ENCODE measurements around the gene INPP5F.
"Not testable (repeated sequence)": the region's sequence is repeated elsewhere in the genome, so short reads cannot be mapped to it uniquely, and the experiment has no call there.

INPP5F gene

DNA sequence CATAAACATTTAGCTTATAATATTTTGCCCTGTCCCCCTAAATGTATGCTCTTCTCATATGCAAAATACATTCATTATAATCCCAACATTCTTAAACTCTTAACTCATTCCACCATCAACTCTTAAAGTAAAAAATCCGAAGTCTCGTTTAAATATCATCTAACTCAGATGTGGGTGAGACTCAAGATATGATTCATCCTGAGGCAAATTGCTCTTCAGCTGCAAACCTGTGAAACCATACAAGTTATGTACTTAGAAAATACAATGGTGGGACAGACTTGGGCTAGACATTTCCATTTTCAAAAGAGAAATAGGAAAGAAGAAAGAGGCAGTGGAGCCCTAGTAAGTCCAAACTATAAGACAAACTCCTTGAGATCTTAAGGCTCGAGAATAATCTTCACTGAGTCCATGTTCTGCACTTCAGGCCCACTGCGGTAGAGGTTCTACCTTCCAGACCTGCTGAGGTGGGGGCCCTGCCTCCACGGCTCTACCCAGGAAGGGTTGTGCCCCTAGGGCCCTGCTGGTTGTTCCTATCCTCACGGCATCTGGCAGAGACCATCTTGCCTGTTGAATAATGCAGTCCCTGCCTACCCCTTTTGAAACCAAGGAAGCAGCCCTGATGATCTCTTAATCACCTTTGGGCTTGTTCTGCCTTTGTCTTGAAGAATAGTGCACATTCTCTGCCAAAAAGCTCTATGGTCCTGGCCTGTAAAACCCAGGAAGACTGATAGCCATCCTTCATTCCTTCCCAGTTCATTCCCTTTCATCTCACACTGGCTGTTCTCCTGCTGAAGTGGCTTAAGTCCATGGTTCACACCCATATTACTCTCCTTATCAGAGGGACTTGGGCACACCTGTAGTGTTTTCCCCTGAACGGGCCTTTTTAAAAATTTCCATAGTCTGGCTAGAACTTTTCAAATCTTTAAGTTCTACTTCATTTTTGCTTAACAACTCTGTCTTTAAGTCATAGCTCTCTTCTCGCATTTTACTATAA is 37.3 kb downstream of the INPP5F start:
- no peak for DNase-seq
- no peak for TF ChIP-seq GATA1 (IDR thresholded peaks at IDR 0.05; ENCODE audit: low read depth, low read length)
- no peak for TF ChIP-seq POLR2A (IDR thresholded peaks at IDR 0.05; ENCODE audit: low read length)

DNA sequence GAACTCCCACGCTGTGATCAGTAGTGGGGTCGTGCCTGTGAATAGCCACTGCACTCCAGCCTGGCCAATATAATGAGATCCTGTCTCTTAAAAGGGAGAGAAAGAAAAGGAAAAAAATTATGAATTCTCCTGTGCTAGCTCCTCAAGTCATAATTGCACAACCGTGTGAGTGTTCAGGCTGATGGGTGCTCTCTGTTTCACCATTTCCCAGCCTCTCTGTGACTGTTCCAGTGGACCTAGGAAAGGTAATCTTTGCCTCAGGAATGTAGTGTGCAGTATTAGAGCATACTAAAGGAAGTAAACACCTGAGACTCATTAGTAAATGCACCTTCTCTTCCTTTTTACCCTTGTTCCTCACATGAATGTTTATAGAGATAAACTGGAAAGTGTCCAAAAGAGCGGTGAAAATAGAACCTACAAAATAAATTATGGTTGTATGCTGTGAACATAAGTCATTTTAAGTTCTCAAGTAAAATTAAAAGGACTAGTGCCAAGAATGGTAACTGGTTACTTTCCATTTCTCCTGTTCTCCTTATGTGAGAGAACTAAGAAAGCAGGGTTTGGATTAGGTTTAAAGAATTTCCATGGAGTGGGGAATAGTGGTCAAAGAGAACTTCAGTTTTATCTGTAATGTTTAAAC is 42.7 kb downstream of the INPP5F start:
- no peak for DNase-seq
- TF ChIP-seq GATA1 (IDR thresholded peaks at IDR 0.05; ENCODE audit: low read depth, low read length) (no peak), POLR2A (IDR thresholded peaks at IDR 0.05; ENCODE audit: low read length) (no peak)

DNA sequence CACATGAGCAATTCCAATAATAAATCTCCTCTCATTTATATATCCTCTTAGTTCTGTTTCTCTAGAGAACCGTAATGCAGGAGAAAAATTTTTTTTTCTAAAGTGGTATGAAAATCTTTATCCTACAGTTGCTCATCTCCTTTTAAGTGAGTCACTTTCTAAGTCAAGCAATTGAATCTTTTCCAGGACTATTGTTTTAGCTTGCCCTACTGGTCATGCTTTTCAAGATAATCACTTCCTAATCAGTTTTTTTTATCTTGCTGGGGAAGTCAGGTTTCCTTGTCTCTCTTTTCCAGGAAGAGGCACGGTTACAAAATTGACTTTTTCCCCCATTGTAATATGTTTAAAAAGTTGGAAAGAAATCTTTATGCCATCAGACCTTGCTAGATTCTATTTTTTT is 44.0 kb downstream of the INPP5F start:
- no peak for DNase-seq
- TF ChIP-seq GATA1 (IDR thresholded peaks at IDR 0.05; ENCODE audit: low read depth, low read length) = no peak
- no peak for TF ChIP-seq POLR2A (IDR thresholded peaks at IDR 0.05; ENCODE audit: low read length)

DNA sequence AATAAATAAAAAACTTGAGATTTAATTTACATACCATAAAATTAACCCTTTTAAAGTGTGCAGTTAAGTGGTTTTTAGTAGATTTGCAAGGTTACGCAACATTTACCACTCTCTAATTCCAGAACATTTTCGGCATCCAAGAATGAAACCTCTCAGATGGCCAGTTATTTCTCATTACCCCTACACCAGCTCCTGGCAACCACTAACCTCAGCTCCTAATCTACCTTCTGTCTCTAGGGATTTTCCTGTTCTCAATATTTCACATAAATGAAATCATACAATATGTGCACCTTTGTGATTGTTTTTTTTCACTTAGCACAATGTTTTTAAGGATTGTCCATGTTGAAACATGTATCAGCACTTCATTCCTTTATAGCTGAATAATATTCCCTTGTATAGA is 45.1 kb downstream of the INPP5F start:
- TF ChIP-seq POLR2A (IDR thresholded peaks at IDR 0.05; ENCODE audit: low read length) (no peak), GATA1 (IDR thresholded peaks at IDR 0.05; ENCODE audit: low read depth, low read length) (no peak)
- no peak for DNase-seq

DNA sequence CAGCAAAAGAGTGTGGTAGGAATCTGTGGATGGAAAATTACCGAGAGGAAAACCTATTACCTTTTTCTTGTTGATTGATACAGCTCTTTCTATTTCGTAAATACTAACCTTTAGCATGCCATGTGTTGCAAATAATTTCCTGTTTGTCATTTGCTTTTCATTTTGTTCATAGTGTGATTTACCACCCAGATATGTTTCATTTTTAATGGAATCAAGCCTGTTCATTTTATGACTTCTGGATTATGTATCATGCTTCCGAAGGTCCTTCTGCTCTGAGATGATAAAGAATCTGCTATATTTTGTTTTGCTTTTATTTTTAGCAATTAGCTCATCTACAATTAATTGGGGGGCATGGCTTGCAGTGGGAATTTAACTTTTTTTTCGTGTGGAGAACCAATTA is 46.5 kb downstream of the INPP5F start:
- DNase-seq = no peak
- TF ChIP-seq GATA1 (IDR thresholded peaks at IDR 0.05; ENCODE audit: low read depth, low read length) (no peak), POLR2A (IDR thresholded peaks at IDR 0.05; ENCODE audit: low read length) (no peak)

DNA sequence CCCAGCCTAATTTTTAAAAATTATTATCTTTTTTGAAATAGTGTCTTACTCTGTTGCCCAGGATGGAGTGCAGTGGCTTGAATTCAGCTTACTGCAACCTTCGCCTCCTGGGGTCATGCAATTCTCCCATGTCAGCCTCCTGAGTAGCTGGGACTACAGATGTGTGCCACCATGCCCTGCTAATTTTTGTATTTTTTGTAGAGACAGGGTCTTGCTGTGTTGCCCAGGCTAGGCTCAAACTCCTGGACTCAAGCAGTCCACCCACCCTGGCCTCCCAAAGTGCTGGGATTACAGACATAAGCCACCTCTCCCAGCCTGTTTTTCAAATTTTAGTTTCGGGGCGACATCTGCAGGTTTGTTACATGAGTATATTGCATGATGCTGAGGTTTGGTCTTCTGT is 47.2 kb downstream of the INPP5F start:
- not testable (repeated sequence) for DNase-seq

DNA sequence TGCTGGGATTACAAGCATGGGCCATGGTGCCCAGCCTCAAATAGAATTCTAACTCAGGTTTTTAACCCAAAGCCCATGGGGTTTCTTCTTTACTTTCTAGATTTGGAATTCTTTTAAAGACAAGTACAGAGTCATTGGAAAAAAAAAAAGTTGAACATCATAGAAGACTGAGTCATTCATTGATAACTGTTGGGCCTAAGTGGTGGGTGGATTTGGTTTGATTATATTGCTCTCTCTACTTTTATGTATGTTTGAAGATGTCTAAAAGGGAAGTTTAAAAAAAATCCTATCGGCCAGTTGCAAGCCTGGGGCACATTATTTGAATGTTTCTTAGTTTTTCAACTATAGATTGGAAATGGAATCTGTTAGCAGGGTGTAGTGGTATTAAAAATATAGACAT is 49.7 kb downstream of the INPP5F start:
- TF ChIP-seq POLR2A (IDR thresholded peaks at IDR 0.05; ENCODE audit: low read length) (no peak), GATA1 (IDR thresholded peaks at IDR 0.05; ENCODE audit: low read depth, low read length) (no peak)
- DNase-seq = no peak

DNA sequence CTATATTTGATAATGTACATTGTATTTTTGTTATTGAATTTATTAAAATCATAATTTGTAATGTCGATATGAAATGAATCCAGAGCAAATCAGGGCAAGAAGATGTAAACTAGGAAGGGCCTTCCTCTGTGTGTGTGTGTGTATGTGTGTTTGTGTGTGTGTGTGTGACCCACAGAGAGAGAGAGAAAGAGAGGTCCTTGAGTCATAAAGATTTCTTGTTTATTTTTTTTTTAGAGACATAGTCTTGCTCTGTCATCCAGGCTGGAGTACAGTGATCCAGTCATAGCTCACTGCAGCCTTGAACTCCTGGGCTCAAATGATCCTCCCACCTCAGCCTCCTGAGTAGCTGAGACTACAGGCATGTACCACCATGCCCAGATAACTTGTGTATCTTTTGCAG is 50.7 kb downstream of the INPP5F start:
- no peak for DNase-seq
- TF ChIP-seq GATA1 (IDR thresholded peaks at IDR 0.05; ENCODE audit: low read depth, low read length) (no peak), POLR2A (IDR thresholded peaks at IDR 0.05; ENCODE audit: low read length) (no peak)

DNA sequence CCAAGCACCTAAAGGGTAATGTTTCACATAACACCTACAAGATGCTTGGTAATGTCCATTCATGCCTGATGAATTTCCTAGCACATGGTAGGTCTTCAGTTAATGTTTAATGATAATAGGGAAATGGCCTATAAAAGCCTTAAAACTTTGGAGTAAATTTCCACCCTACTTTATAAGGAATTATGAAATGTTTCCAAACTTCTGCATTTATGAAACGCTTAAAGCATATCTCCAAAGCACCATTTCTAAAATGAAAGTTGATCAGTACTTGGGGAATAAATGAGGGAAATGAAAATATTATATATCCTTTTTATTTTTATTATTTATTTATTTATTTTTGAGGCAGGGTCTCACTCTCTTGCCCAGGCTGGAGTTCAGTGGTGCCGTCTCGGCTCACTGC is 51.8 kb downstream of the INPP5F start:
- no peak for TF ChIP-seq POLR2A (IDR thresholded peaks at IDR 0.05; ENCODE audit: low read length)
- TF ChIP-seq GATA1 (IDR thresholded peaks at IDR 0.05; ENCODE audit: low read depth, low read length) = no peak
- no peak for DNase-seq

DNA sequence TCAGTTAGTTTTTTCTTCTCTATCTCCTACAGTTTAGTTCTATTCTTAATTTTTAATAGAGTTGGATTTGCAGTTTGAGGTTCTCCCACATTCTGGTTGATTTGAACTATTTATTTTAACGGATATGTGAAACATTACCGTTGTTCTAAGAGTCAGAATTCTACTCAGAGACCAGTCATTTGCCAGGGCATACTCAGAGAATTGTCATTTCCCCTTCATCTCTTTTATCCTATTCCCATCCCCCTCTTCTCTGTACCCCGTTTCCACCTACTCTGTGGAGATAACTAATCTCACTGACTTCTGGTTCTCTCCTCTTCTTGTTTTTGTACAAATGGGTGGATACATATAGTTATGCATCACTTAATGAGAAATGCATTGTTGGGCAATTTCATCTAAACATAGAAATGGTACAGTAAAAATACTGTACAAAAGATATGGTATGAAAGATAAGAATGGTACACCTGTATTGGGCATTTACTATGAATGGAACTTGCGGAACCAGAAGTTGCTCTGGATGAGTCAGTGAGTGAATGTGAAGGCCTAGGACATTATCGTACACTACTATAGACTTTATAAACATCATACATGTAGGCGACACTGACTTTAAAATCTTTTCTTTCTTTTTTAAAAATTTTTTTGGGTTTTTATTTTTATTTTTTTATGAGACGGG is 53.1 kb downstream of the INPP5F start:
- TF ChIP-seq POLR2A (IDR thresholded peaks at IDR 0.05; ENCODE audit: low read length) (no peak), GATA1 (IDR thresholded peaks at IDR 0.05; ENCODE audit: low read depth, low read length) (no peak)
- DNase-seq = no peak

DNA sequence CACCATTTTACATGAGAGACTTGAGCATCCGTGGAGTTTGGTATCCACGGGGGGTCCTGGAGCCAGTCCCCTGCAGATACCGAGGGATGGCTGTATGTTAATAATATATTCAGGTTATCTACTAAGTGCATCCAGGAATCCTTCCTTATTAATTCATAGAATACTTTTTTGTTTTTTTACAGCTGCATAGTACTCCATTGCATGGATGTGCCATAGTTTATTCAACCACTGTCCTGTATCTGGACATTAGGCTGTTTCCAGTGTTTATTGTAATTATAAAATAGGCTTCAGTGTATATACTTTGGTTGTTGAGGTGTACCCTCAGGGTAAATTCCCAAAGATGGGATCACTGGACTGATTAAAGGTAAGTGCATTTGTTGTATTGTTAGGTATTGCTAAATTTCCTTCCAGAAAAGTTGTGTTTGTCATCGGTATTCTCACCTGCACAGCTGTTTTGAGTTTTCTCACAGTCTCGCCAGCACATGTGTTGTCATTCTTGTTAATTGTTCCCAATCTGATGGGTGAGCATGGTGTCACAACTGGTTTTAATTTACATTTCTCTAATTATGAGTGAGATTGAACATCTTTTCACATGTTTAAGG is 55.1 kb downstream of the INPP5F start:
- no peak for TF ChIP-seq GATA1 (IDR thresholded peaks at IDR 0.05; ENCODE audit: low read depth, low read length)
- no peak for TF ChIP-seq POLR2A (IDR thresholded peaks at IDR 0.05; ENCODE audit: low read length)
- no peak for DNase-seq

DNA sequence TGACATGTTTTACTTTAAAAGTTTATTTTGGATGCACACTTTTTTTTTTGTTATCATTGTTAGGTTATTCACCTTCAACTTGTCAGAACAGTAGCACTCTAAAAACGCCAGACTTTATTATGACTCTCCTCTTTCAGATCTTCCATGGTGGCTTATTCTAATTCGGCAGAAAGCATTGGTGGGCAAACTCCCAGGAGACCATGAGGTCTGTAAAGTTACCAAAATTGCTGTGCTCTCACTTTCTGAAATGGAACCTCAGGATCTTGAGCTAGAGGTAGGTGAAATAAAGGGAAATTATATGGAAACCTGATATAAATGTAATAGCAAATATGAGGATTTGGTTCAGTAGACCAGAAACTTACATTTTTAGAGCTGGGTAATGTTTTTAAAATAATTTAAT is 55.6 kb downstream of the INPP5F start:
- TF ChIP-seq GATA1 (IDR thresholded peaks at IDR 0.05; ENCODE audit: low read depth, low read length) (no peak), POLR2A (IDR thresholded peaks at IDR 0.05; ENCODE audit: low read length) (no peak)
- DNase-seq = no peak

DNA sequence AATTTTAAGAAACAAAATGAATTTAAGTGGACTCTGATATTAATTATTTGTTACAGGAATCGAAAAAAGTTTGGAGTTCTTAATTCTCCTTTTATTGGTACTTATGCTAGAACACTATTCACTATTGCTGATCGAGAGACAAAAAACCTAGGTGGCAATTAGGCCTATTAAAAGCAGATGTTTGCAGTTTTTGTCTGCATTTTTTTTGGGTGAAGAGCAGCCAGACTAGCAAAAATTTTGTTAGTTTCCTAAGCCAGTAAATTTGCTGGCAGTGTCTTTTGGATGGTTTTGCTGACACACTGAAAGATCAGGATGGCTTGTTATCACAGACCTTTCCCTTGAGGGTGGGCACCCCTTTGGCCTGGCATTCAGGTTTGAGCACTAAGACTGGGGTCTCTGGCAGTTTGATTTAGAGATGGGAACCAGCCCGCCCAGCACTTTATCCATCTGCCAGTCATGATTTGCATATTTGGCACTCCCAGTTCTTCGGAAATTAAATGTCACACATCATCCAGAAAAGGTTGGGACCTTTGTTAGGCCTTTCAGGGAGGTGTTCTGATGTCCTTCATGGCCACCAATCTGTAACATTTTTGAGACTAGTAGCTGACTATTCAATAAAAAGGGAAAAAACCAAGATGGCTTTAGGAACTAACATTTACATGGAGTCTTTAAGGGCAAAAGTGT is 57.3 kb downstream of the INPP5F start:
- no peak for DNase-seq
- TF ChIP-seq GATA1 (IDR thresholded peaks at IDR 0.05; ENCODE audit: low read depth, low read length) (no peak), POLR2A (IDR thresholded peaks at IDR 0.05; ENCODE audit: low read length) (no peak)

DNA sequence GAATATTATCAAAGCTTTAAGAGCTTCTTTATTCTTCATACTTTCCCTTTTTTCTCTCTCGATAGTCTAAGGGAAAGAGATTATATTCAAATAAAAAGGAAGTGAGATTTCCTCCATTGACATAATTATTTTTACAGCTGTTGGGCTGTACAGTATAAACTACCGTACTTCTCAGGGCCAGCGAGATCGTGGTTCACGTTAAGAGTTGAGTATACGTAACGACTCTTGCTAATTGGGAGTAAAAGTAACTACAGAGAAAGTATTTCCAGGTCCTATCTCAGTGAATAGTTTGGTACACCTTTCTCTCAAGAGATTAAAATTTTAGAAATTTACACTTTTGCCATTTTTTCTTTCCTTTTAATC is 57.8 kb downstream of the INPP5F start:
- DNase-seq = no peak
- TF ChIP-seq GATA1 (IDR thresholded peaks at IDR 0.05; ENCODE audit: low read depth, low read length) (no peak), POLR2A (IDR thresholded peaks at IDR 0.05; ENCODE audit: low read length) (no peak)
